ENCODE measurements around the gene TUBA4A. TPM values are rescaled to one million over a fixed set of nuclear protein-coding genes. Genes with fewer than 3 reads are reported as not detected.

TUBA4A gene
- total RNA-seq (2022; extraction: Qiagen RNA extraction; ENCODE audit: low read depth), result 378 to 475 TPM (median 406 TPM) in 5 replicates

GRCh38 chr2:219253753-219254589 is at the start of gene TUBA4A:
Gene TUBA4A, minus strand, starts transcription at chr2:219253918. Its CDS starts 60 bp downstream, at chr2:219253858.

GRCh38 chr2:219279151-219279915 is 25.6 kb upstream of the TUBA4A start, which contains the start of gene DNAJB2:
Gene DNAJB2, plus strand, starts transcription at chr2:219279366. Its CDS starts 468 bp downstream, at chr2:219279834.

GRCh38 chr2:219252900-219253752 is 592 bp downstream of the TUBA4A start, which contains the start of gene TUBA4B:
Gene TUBA4B, plus strand, starts transcription at chr2:219253243. Its CDS starts 165 bp downstream, at chr2:219253408.

GRCh38 chr2:219245148-219245898 is 8.4 kb downstream of the TUBA4A start, which contains the start of the genes GLB1L and STK16:
Gene GLB1L, minus strand, starts transcription at chr2:219245444. Its CDS starts 1,871 bp downstream, at chr2:219243573.
Gene STK16, plus strand, starts transcription at chr2:219245479. Its CDS starts 521 bp downstream, at chr2:219246000.

GRCh38 chr2:219229305-219230058 is 24.2 kb downstream of the TUBA4A start, which contains the start of the genes ANKZF1 and ATG9A:
Gene ANKZF1, plus strand, starts transcription at chr2:219229806. Its CDS starts 452 bp downstream, at chr2:219230258.
Gene ATG9A, minus strand, starts transcription at chr2:219229636. Its CDS starts 1,612 bp downstream, at chr2:219228024.

GRCh38 chr2:219218732-219219701 is 34.7 kb downstream of the TUBA4A start, which contains the start of gene ABCB6:
Gene ABCB6, minus strand, starts transcription at chr2:219218958. Its CDS starts 285 bp downstream, at chr2:219218673.

GRCh38 chr2:219206328-219207133 is 47.2 kb downstream of the TUBA4A start, which contains the start of gene ZFAND2B:
Gene ZFAND2B, plus strand, starts transcription at chr2:219206782. Its CDS starts 206 bp downstream, at chr2:219206988.

Other genes starting within 250 kb of the TUBA4A start
- 0.10 to 0.34 TPM (median 0.14 TPM) in 5 replicates for gene CFAP65, start 212.4 kb downstream of the TUBA4A start, total RNA-seq (2022; extraction: Qiagen RNA extraction; ENCODE audit: low read depth)
- 0.09 to 0.21 TPM (median 0.13 TPM) in 4 of 5 replicates, not detected in the other for gene IHH, start 193.0 kb downstream of the TUBA4A start, total RNA-seq (2022; extraction: Qiagen RNA extraction; ENCODE audit: low read depth)
- gene NHEJ1, start 93.1 kb downstream of the TUBA4A start, total RNA-seq (2022; extraction: Qiagen RNA extraction; ENCODE audit: low read depth), result 14.2 to 17.9 TPM (median 15.0 TPM) in 5 replicates
- gene SLC23A3, start 83.9 kb downstream of the TUBA4A start, total RNA-seq (2022; extraction: Qiagen RNA extraction; ENCODE audit: low read depth), result 0.37 to 0.72 TPM (median 0.44 TPM) in 5 replicates
- gene CNPPD1, start 77.0 kb downstream of the TUBA4A start, total RNA-seq (2022; extraction: Qiagen RNA extraction; ENCODE audit: low read depth), result 35.6 to 47.6 TPM (median 44.4 TPM) in 5 replicates
- 63.3 to 90.6 TPM (median 87.4 TPM) in 5 replicates for gene RETREG2, start 75.6 kb downstream of the TUBA4A start, total RNA-seq (2022; extraction: Qiagen RNA extraction; ENCODE audit: low read depth)
- 17.9 to 24.2 TPM (median 22.6 TPM) in 5 replicates for gene ZFAND2B, start 47.1 kb downstream of the TUBA4A start, total RNA-seq (2022; extraction: Qiagen RNA extraction; ENCODE audit: low read depth)
- 22.7 to 35.5 TPM (median 32.1 TPM) in 5 replicates for gene ABCB6, start 35.0 kb downstream of the TUBA4A start, total RNA-seq (2022; extraction: Qiagen RNA extraction; ENCODE audit: low read depth)
- 42.0 to 54.7 TPM (median 49.5 TPM) in 5 replicates for gene ATG9A, start 24.3 kb downstream of the TUBA4A start, total RNA-seq (2022; extraction: Qiagen RNA extraction; ENCODE audit: low read depth)
- gene ANKZF1, start 24.1 kb downstream of the TUBA4A start, total RNA-seq (2022; extraction: Qiagen RNA extraction; ENCODE audit: low read depth), result 16.9 to 25.9 TPM (median 21.0 TPM) in 5 replicates
- gene GLB1L, start 8.5 kb downstream of the TUBA4A start, total RNA-seq (2022; extraction: Qiagen RNA extraction; ENCODE audit: low read depth), result 5.6 to 10.6 TPM (median 6.3 TPM) in 5 replicates
- 25.4 to 29.7 TPM (median 28.2 TPM) in 5 replicates for gene STK16, start 8.4 kb downstream of the TUBA4A start, total RNA-seq (2022; extraction: Qiagen RNA extraction; ENCODE audit: low read depth)
- gene TUBA4B, start 675 bp downstream of the TUBA4A start, total RNA-seq (2022; extraction: Qiagen RNA extraction; ENCODE audit: low read depth), result 0.23 to 0.57 TPM (median 0.27 TPM) in 5 replicates
- gene DNAJB2, start 25.4 kb upstream of the TUBA4A start, total RNA-seq (2022; extraction: Qiagen RNA extraction; ENCODE audit: low read depth), result 40.9 to 60.5 TPM (median 51.9 TPM) in 5 replicates
- gene PTPRN, start 55.5 kb upstream of the TUBA4A start, total RNA-seq (2022; extraction: Qiagen RNA extraction; ENCODE audit: low read depth), result 0.86 to 2.1 TPM (median 0.92 TPM) in 5 replicates
- gene RESP18, start 78.8 kb upstream of the TUBA4A start, total RNA-seq (2022; extraction: Qiagen RNA extraction; ENCODE audit: low read depth), result not detected in 5 replicates
- 52.1 to 66.4 TPM (median 56.1 TPM) in 5 replicates for gene DNPEP, start 134.0 kb upstream of the TUBA4A start, total RNA-seq (2022; extraction: Qiagen RNA extraction; ENCODE audit: low read depth)
- 0.05 to 0.17 TPM in 2 of 5 replicates, not detected in the others for gene DES, start 164.5 kb upstream of the TUBA4A start, total RNA-seq (2022; extraction: Qiagen RNA extraction; ENCODE audit: low read depth)
- gene SPEG, start 180.9 kb upstream of the TUBA4A start, total RNA-seq (2022; extraction: Qiagen RNA extraction; ENCODE audit: low read depth), result 5.0 to 7.9 TPM (median 6.9 TPM) in 5 replicates
- gene GMPPA, start 245.0 kb upstream of the TUBA4A start, total RNA-seq (2022; extraction: Qiagen RNA extraction; ENCODE audit: low read depth), result 35.2 to 40.5 TPM (median 38.8 TPM) in 5 replicates